AG09309 (cell line): Measurements from ENCODE around the gene EPB41L4A.

ENCODE experiments used
- DNase-seq: peaks from one replicate; pipeline ENCODE4 v3.0.0-alpha.2; 2010; ENCODE audit warnings: low read depth
- H3K4me3 ChIP-seq: 2 replicates; pipeline ENCODE4 v1.5.1; 2011; ENCODE audit warnings: mild to moderate bottlenecking, low read depth, low read length, moderate library complexity; ENCODE audit not compliant: control insufficient read depth
- TF ChIP-seq, protein P1 (sequence below): IDR thresholded peaks from 2 replicates; pipeline ENCODE4 v1.5.1; 2011; ENCODE audit warnings: mild to moderate bottlenecking, low read depth, low read length, inconsistent platforms; ENCODE audit not compliant: insufficient read depth, control insufficient read depth; ENCODE audit errors: missing control alignments

Gene EPB41L4A

DNA sequence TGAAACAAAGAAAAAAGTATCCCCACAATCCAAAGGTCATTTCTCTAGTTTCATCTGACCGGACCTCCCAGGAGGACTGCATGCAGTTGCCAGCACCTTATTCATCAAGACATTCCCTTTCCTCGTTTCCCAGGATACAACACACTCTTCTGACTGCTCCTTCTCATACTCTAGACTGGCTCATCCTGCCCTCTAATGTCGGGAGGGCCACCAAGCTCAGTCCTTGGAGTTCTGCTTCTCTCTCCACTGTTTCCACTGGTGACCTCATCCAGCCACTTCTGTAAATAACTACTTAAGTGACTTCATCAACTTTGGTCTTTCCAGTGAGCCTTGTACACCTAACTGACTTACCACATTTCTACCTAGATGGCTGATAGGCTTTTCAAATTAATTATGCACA, 179.1 kb downstream of the EPB41L4A start:
- TF ChIP-seq, protein P1, sequence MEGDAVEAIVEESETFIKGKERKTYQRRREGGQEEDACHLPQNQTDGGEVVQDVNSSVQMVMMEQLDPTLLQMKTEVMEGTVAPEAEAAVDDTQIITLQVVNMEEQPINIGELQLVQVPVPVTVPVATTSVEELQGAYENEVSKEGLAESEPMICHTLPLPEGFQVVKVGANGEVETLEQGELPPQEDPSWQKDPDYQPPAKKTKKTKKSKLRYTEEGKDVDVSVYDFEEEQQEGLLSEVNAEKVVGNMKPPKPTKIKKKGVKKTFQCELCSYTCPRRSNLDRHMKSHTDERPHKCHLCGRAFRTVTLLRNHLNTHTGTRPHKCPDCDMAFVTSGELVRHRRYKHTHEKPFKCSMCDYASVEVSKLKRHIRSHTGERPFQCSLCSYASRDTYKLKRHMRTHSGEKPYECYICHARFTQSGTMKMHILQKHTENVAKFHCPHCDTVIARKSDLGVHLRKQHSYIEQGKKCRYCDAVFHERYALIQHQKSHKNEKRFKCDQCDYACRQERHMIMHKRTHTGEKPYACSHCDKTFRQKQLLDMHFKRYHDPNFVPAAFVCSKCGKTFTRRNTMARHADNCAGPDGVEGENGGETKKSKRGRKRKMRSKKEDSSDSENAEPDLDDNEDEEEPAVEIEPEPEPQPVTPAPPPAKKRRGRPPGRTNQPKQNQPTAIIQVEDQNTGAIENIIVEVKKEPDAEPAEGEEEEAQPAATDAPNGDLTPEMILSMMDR, result no peak
- no peak overlapping the region for H3K4me3 ChIP-seq
- DNase-seq, result no peak

GRCh38 chr5:112238473-112238872, 180.6 kb downstream of the EPB41L4A start:
- no peak for DNase-seq
- no peak overlapping the region for H3K4me3 ChIP-seq
- TF ChIP-seq, protein P1, result no peak

DNA sequence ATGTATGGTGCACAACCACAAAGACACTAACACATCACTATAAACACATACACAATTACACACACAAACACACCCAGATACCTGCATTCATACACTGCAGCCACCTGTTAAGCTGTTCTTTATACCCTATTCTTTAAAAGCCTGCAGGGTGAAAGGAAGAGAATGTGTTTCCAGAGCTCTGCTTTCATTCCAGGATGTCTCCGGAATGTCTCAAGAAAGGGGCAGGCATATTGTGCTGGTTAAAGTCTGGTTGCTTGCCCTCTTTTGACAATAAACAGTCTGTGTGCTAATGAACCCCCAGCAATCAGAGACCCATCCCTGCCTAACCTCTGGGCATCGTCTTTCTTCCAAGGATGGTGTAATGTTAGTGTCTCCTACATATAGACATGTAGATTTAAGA, 181.6 kb downstream of the EPB41L4A start:
- H3K4me3 ChIP-seq, result no peak overlapping the region
- DNase-seq, result no peak
- TF ChIP-seq, protein P1, result no peak

DNA sequence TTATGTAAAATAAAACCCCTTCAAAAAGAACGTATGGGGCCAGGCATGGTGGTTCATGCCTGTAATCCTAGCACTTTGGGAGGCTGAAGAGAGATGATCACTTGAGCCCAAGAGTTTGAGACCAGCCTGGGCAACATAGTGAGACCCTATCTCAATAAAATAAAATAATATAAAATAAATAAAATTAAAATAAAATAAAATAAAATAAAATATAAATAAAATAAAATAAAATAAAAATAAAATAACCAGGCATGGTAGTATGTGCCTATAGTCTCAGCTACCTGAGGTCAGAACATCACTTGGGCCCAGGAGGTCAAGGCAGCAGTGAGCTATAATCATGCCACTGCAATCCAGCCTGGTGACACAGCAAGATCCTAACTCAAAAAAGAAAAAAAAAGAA, 185.1 kb downstream of the EPB41L4A start:
- DNase-seq, result no peak
- TF ChIP-seq, protein P1, result no peak
- H3K4me3 ChIP-seq, result no peak overlapping the region

DNA sequence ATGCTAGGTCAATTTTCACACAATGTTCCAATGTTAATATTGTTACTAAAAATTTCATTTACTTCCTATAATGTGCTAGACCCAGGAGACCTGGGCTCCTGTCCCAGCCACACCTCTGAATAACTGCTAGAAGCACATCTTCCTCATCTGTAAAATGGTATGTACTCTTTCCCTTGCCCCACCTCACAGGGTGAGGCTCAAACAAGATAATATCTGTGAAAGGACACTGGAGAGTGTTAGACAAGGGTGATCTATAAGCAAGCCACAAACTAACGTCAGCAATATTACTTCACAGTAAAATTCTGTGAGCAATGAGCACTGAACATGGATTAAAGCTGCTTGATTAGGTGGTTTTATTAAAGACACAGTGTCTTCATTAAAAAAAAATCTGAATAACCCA, 186.4 kb downstream of the EPB41L4A start:
- DNase-seq, result no peak
- TF ChIP-seq, protein P1, result no peak
- no peak overlapping the region for H3K4me3 ChIP-seq

DNA sequence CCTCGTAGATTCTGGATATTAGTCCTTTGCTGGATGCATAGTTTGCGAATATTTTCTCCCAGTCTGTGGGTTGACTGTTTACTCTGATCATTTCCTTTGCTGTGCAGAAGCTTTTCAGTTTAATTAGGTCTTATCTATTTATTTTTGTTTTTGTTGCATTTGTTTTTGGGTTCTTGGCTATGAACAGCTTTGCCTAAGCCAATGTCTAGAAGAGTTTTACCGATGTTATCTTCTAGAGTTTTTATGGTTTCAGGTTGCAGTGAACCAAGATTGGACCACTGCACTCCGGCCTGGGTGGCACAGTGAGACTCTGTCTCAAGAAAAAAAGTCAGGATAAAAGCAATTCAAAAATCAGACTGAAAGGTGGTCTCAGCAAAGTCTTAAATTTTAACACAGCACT, 188.5 kb downstream of the EPB41L4A start:
- H3K4me3 ChIP-seq, result no peak overlapping the region
- no peak for DNase-seq
- TF ChIP-seq, protein P1, result no peak

GRCh38 chr5:112228667-112229066, 190.4 kb downstream of the EPB41L4A start:
- TF ChIP-seq, protein P1, result no peak
- no peak overlapping the region for H3K4me3 ChIP-seq
- DNase-seq, result no peak
